Neural crest cell (in vitro differentiated cells): ENCODE data around the gene HNRNPUL1. TPM values are rescaled to one million over a fixed set of nuclear protein-coding genes. Genes with fewer than 3 reads are reported as not detected.

ENCODE experiments used
- DNase-seq: peaks from one replicate; pipeline ENCODE4 v3.0.0; 2021; ENCODE audit warnings: low read depth, mixed read lengths, low spot score
- H3K27ac Mint-ChIP-seq: one replicate; pipeline ENCODE4 v1.8.0; 2021; ENCODE audit warnings: mild to moderate bottlenecking, mixed read lengths; ENCODE audit not compliant: unreplicated experiment
- H3K27me3 Mint-ChIP-seq: 2 replicates; pipeline ENCODE4 v1.8.0; 2021; ENCODE audit warnings: low read depth, mild to moderate bottlenecking, mixed read lengths
- H3K36me3 Mint-ChIP-seq: 2 replicates; pipeline ENCODE4 v1.8.0; 2021; ENCODE audit warnings: low read depth, mild to moderate bottlenecking, mixed read lengths
- H3K4me1 Mint-ChIP-seq: 2 replicates; pipeline ENCODE4 v1.8.0; 2021; ENCODE audit warnings: mixed read lengths
- H3K4me3 Mint-ChIP-seq: one replicate; pipeline ENCODE4 v1.8.0; 2021; ENCODE audit warnings: mild to moderate bottlenecking, mixed read lengths
- H3K9me3 Mint-ChIP-seq: 2 replicates; pipeline ENCODE4 v1.8.0; 2021; ENCODE audit warnings: mixed read lengths
- CTCF ChIP-seq: fragments of 200-600 bp; sonication (generic); conservative IDR thresholded peaks from 2 replicates; pipeline ENCODE4 v1.5.0; 2021; ENCODE audit warnings: antibody characterized with exemption, mild to moderate bottlenecking
- total RNA-seq: library from RNA; stranded (reverse); gene quantifications from 2 replicates; pipeline ENCODE4 v1.2.1, GENCODE V29; 2021

Gene HNRNPUL1
- total RNA-seq, 1 donor from 2014 or later = 306 TPM

- no peak for DNase-seq
- no peak for TF ChIP-seq CTCF
- Mint-ChIP-seq H3K4me1 (peaks cover 37% of the 10 kb centered on the region), H3K36me3 (peaks cover 12% of the 10 kb centered on the region), H3K4me3 (peak overlapping the region; percentile 77), H3K9me3 (no peaks in the 10 kb centered on the region), H3K27me3 (peaks cover 18% of the 10 kb centered on the region), H3K27ac (peak overlapping the region; percentile 86)
Measured at GRCh38 chr19:41321204-41321599, 57.0 kb downstream of the HNRNPUL1 start.

- DNase-seq = peak; percentile 63
Measured at GRCh38 chr19:41321600-41322270, 57.6 kb downstream of the HNRNPUL1 start.

DNA sequence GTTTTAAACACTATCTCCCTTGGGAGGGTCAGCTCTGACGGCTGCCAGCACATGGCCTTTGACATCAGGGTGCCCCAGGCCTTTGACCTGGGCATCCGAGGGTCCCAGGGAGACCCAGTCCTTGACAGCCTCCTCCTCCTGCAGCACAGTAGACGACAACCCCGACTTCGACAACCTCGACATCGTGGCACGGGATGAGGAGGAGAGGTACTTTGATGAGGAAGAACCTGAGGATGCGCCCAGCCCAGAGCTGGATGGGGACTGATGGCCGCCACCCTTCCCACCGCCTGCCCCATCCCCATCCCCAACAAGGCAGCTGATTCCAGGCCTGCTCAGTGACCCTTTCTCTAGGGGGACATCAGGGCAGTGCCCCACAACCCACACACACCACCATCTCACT, 58.3 kb downstream of the HNRNPUL1 start:
- Mint-ChIP-seq H3K4me1 (peaks cover 46% of the 10 kb centered on the region), H3K27ac (peak overlapping the region; percentile 86)

More at GRCh38 chr19:41321600-41322270, 57.6 kb downstream of the HNRNPUL1 start:
- Mint-ChIP-seq H3K36me3 (peaks cover 7% of the 10 kb centered on the region), H3K9me3 (no peaks in the 10 kb centered on the region), H3K27ac (peak overlapping the region; percentile 86), H3K27me3 (peaks cover 24% of the 10 kb centered on the region), H3K4me3 (peak overlapping the region; percentile 77), H3K4me1 (peaks cover 42% of the 10 kb centered on the region)
- TF ChIP-seq CTCF = peak; percentile 64

GRCh38 chr19:41323023-41323422, 58.9 kb downstream of the HNRNPUL1 start:
- peak overlapping the region; percentile 50 for H3K4me3 Mint-ChIP-seq

More for the DNA sequence above, 58.3 kb downstream of the HNRNPUL1 start:
- H3K4me3 Mint-ChIP-seq = peak overlapping the region; percentile 50
- DNase-seq = no peak
- H3K9me3 Mint-ChIP-seq = no peaks in the 10 kb centered on the region
- TF ChIP-seq CTCF = no peak
- peaks cover 28% of the 10 kb centered on the region for H3K27me3 Mint-ChIP-seq
- H3K36me3 Mint-ChIP-seq = no peaks in the 10 kb centered on the region

GRCh38 chr19:41323430-41324125, 59.4 kb downstream of the HNRNPUL1 start:
- DNase-seq = no peak
- Mint-ChIP-seq H3K27me3 (peaks cover 36% of the 10 kb centered on the region), H3K36me3 (no peaks in the 10 kb centered on the region), H3K4me3 (no peak overlapping the region), H3K27ac (peak overlapping the region; percentile 86), H3K4me1 (peaks cover 54% of the 10 kb centered on the region), H3K9me3 (no peaks in the 10 kb centered on the region)
- TF ChIP-seq CTCF = no peak

More at GRCh38 chr19:41323023-41323422, 58.9 kb downstream of the HNRNPUL1 start:
- Mint-ChIP-seq H3K27me3 (peaks cover 31% of the 10 kb centered on the region), H3K9me3 (no peaks in the 10 kb centered on the region), H3K36me3 (no peaks in the 10 kb centered on the region), H3K27ac (peak overlapping the region; percentile 86), H3K4me1 (peaks cover 49% of the 10 kb centered on the region)
- no peak for TF ChIP-seq CTCF
- no peak for DNase-seq
